ENCODE results near the gene NUP43.

NUP43 gene

DNA sequence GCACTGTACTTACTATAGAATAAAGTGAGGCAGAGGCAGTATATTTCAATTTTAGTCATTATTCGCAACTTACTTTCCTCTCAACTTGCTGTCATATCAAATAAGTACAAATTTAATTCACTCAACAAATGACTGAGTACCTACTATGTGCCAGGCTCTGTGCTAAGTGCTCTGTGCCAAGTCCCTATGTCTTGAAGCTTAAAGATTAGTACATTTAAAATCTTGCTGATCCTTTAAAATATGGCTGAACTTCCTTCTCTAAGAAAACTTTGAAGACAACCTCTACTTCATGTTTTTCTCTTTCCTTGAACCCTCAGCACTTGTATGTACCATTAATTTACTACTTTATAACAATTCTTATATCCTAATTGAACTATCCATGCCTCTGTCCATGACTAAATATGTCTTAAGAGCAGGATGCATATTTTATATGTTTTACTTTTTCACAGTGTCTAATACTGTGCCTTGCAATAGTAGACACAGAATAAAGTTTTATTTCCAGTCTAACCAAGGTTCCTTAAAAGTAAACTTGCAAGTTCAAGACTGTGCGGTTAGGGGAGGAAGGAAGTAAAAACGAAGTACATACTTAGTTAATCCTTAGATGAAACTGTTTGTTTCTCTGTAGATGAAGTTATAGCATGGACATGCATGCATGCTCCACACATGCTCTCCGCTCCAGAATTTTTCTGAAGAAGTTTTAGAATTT is 18.4 kb downstream of the NUP43 start:
- Histone ChIP-seq H4K20me1 (no peaks in the 10 kb centered on the region), H3K36me3 (peaks cover 96% of the 10 kb centered on the region), H3K9me3 (no peaks in the 10 kb centered on the region), H3K27ac (peak overlapping the region; percentile 59; the same call in 1 of the 2 replicates), H3K4me1 (peaks cover 22% of the 10 kb centered on the region), H3K4me2 (peak overlapping the region; percentile 61), H3K9ac (0 out of 2 replicates have a peak overlapping the region, but pooled peaks have one; percentile 45), H3K27me3 (no peaks in the 10 kb centered on the region), H3K4me3 (no peak overlapping the region)
- TF ChIP-seq Cebpa-rat (IDR thresholded peaks at IDR 0.05) = no peak

DNA sequence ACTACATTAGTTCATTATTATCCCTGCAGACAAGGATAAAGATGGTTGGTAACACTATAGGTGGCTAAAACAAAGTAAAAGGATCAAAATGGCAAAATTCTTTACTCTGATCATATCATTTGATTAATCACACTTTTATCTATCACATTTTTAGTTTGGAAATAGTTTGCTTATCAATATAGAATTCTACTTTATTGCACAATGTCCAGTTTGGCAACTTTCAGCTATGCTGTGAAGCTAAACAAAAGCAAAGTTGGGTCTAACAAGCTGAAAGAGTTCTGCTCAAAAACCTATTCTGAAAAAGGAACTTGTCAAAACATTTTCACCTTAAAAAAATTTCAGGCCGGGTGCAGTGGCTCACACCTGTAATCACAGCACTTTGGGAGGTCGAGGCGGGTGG is 20.5 kb downstream of the NUP43 start:
- H3K36me3 ChIP-seq = peaks cover 89% of the 10 kb centered on the region
- TF ChIP-seq Cebpa-rat (IDR thresholded peaks at IDR 0.05) = no peak
- no peaks in the 10 kb centered on the region for H4K20me1 ChIP-seq
- no peaks in the 10 kb centered on the region for H3K9me3 ChIP-seq
- H3K27me3 ChIP-seq = no peaks in the 10 kb centered on the region
- H3K4me3 ChIP-seq = no peak overlapping the region
- peaks cover 22% of the 10 kb centered on the region for H3K4me1 ChIP-seq
- no peak overlapping the region for H3K4me2 ChIP-seq
- H3K27ac ChIP-seq = no peak overlapping the region
- H3K9ac ChIP-seq = no peak overlapping the region

DNA sequence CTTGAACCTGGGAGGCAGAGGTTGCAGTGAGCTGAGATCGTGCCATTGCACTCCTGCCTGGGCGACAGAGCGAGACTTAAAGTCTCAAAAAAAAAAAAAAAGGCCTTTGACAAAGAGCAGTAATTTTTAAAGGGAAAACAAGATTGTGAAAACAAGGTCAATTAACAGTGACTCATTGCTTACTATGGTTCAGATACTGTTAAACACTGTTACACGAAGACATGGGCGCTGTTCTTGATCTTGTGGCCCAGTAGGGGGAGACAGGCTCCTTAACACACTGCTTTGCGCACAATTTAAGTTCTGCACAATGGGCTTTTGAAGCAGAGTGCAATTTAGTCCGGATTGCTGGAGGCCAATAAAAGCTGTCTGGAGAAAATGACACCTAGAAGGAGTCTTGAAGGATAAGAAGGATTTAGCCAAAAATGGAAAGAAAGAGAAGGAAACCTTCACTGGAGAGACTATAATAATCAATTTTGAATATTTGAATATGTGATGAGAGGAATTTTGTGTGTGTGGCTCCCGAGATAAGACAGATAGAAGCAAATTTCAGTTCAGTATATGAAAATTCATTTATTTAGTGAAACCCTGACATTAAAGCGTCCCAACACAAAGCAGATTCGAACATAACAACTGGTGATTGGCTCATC is 22.4 kb downstream of the NUP43 start:
- no peaks in the 10 kb centered on the region for H4K20me1 ChIP-seq
- no peak overlapping the region for H3K4me2 ChIP-seq
- H3K4me3 ChIP-seq = no peak overlapping the region
- H3K36me3 ChIP-seq = peaks cover 70% of the 10 kb centered on the region
- H3K9ac ChIP-seq = no peak overlapping the region
- peaks cover 14% of the 10 kb centered on the region for H3K4me1 ChIP-seq
- H3K27me3 ChIP-seq = no peaks in the 10 kb centered on the region
- H3K27ac ChIP-seq = no peak overlapping the region
- TF ChIP-seq Cebpa-rat (IDR thresholded peaks at IDR 0.05) = no peak
- H3K9me3 ChIP-seq = no peaks in the 10 kb centered on the region

DNA sequence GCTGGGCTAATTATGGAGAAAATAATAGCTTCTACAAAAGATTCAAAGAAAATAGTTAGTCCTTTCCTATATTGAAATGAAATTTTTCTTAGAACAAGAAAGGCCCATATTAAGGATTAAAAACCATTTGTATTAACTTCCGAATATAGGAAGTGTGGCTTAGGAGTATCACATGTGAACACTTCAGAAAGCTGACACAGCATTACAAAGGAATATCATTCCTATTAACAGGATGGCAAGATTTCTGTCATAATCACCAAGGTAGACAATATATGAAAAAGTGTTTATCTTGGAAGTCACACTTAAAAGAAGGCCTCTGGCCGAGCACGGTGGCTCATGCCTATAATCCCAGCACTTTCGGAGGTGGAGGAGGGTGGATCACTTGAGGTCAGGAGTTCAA is 23.1 kb downstream of the NUP43 start:
- Histone ChIP-seq H3K4me2 (no peak overlapping the region), H3K36me3 (peaks cover 64% of the 10 kb centered on the region), H3K9ac (no peak overlapping the region), H3K27ac (no peak overlapping the region), H3K9me3 (no peaks in the 10 kb centered on the region), H3K4me1 (peaks cover 14% of the 10 kb centered on the region), H3K27me3 (no peaks in the 10 kb centered on the region), H4K20me1 (no peaks in the 10 kb centered on the region), H3K4me3 (no peak overlapping the region)
- no peak for TF ChIP-seq Cebpa-rat (IDR thresholded peaks at IDR 0.05)

DNA sequence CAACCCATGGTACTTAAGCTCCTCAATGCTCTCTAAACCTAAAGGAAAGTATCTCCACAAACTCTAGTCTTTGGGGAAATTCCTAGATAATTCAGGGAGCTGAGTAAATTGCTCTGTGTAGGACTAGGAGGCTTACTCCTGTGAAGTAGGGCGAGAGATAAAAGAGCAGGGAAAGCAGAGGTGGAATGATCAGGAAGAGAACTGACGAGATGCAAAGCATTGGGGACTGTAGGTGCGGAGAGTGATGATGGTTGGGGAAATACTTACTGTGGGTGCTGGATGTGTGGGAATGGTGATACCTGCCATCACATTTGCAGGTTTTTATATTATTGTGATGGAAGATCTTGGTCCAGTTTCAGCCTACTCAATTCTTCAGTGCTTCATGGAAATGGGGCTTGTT is 26.8 kb downstream of the NUP43 start:
- H3K9ac ChIP-seq = no peak overlapping the region
- no peaks in the 10 kb centered on the region for H3K27me3 ChIP-seq
- peaks cover 31% of the 10 kb centered on the region for H3K36me3 ChIP-seq
- peaks cover 22% of the 10 kb centered on the region for H3K4me1 ChIP-seq
- H3K9me3 ChIP-seq = no peaks in the 10 kb centered on the region
- no peak overlapping the region for H3K27ac ChIP-seq
- H3K4me2 ChIP-seq = no peak overlapping the region
- peaks cover 23% of the 10 kb centered on the region for H4K20me1 ChIP-seq
- H3K4me3 ChIP-seq = no peak overlapping the region
- TF ChIP-seq Cebpa-rat (IDR thresholded peaks at IDR 0.05) = no peak

DNA sequence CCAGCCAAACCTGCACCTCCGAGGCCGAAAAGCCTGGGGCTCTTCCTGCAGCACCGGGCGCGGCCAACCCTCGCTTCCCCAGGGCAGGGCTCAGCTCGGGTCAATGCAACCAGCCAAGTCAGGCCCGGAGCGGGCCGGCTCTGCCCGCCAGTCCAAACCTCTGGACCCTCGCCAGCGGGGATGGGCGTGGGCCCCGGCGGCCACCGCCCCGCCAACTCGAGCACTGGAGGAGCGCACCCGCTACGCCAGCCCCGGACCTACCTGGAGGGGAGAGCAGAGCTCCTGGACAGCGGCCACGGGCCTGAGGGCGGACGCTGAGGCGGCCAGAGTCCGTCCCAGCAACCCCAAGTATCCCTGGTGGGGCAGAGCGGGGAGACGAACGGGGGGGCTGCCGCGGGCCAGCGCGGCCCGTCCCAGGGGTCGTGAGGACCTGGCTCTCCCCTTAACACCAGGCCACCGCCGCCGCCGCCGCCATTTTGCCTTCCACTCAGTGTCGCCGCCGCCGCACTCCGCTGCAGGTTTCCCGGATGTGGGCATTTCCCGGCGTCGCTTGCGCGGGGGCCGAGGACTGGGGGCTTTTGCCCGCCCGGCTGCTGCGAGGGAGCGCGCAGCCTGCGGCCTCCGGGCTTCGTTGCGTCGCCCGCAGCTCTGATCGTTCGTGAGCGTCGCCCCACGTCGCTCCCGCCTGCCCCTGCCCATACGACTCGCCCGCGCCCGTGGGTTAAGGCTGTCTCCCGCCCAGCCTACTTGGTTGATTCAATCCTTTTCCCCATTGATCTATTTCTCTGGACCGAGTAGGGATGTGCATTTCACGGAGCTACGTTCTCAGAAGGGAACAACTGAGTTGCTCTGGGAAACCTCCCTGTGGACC is 28.5 kb downstream of the NUP43 start, which contains the start of gene LATS1:
LATS1 (minus strand) TSS at position 514 of the 871 bp plus-strand sequence. CDS start 15,975 bp downstream, outside the sequence.
- peaks cover 41% of the 10 kb centered on the region for H4K20me1 ChIP-seq
- TF ChIP-seq Cebpa-rat (IDR thresholded peaks at IDR 0.05) = no peak
- peak within 1 kb of the TSS; percentile 88 for H3K4me2 ChIP-seq
- peaks cover 28% of the 10 kb centered on the region for H3K36me3 ChIP-seq
- peak within 1 kb of the TSS; percentile 96 for H3K4me3 ChIP-seq
- no peaks in the 10 kb centered on the region for H3K27me3 ChIP-seq
- H3K9me3 ChIP-seq = no peaks in the 10 kb centered on the region
- peaks cover 22% of the 10 kb centered on the region for H3K4me1 ChIP-seq
- peak within 1 kb of the TSS; percentile 98 for H3K27ac ChIP-seq
- peak within 1 kb of the TSS; percentile 98 for H3K9ac ChIP-seq

DNA sequence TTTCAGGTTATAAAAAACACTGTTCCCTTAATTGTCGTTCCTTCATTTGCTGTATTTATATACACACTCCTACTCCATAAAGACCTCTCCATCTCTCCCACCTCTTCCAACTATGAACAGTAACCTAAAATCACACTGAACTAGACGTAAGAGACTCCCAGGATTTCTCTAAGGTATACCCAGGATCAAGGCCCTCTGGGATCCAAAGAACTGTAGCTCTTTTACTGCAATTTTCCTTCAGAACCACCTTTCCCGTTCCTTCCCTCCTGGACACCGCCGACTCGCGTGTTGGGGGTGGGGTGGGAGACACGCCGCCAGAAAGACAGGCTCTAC is 29.1 kb downstream of the NUP43 start:
- Histone ChIP-seq H3K27me3 (no peaks in the 10 kb centered on the region), H3K4me3 (peak overlapping the region; percentile 96), H4K20me1 (peaks cover 47% of the 10 kb centered on the region), H3K4me1 (peaks cover 22% of the 10 kb centered on the region), H3K4me2 (peak overlapping the region; percentile 88), H3K27ac (peak overlapping the region; percentile 98), H3K9ac (peak overlapping the region; percentile 98), H3K9me3 (no peaks in the 10 kb centered on the region), H3K36me3 (peaks cover 30% of the 10 kb centered on the region)
- no peak for TF ChIP-seq Cebpa-rat (IDR thresholded peaks at IDR 0.05)

DNA sequence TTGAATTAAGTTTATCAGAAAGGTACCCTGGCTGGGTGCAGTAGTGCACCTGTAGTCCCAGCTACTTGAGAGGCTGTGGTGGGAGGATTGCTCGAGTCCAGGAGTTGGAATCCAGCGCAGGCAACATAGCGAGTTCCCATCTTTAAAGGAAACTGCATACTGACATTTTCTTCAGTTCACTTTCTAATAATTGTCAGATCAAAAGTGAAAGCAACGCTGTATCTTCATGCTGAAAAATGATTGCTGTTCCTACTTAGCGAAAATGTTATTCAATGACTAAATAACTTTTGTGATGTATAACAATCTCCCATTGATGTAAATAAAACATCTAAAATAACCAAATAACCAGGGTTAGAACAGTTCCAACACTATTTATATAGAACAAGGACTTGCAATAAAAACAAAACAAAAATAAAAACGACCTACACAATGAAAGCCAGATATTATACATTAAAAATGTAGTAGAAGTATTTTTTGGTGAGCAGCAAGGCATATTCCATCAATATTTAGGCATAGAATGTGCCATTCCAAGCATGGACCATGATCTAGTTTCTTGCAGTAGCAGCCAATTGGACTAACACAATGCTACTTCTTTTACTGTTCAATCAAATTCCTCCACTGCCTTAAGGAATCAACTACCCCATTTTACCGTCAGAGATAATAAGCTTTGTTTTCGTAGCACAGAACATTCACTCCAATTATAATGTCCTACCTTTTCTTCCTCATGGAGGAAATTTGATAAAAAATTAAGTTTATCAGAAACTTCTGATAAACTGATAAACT is 30.0 kb downstream of the NUP43 start:
- no peak for TF ChIP-seq Cebpa-rat (IDR thresholded peaks at IDR 0.05)

DNA sequence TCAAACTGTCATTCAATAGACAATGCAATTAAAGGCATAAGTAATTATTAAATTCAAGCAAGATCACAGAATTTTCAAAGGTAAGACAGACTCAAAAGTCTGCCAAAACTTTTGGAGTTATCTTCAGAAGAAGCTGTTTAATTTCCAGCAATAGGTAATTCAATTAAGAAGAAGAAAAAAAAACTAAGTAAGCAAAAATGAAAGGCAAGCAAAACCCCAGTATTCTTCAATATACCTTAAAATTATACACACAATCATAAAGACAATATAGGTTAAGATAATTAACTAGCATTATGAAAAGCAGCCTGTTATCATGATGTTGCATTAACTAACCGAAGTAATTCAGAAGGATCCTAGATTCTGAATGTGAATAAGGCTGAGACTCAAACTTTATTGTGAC is 31.9 kb downstream of the NUP43 start:
- Histone ChIP-seq H3K4me1 (peaks cover 33% of the 10 kb centered on the region), H3K9ac (no peak overlapping the region), H3K4me2 (no peak overlapping the region), H3K36me3 (peaks cover 27% of the 10 kb centered on the region), H3K27me3 (no peaks in the 10 kb centered on the region), H3K27ac (no peak overlapping the region), H3K9me3 (no peaks in the 10 kb centered on the region), H4K20me1 (peaks cover 74% of the 10 kb centered on the region), H3K4me3 (no peak overlapping the region)
- TF ChIP-seq Cebpa-rat (IDR thresholded peaks at IDR 0.05) = no peak

More for the DNA sequence above, 30.0 kb downstream of the NUP43 start:
- H3K36me3 ChIP-seq = peaks cover 30% of the 10 kb centered on the region
- H3K4me2 ChIP-seq = peak overlapping the region; percentile 88
- H3K9me3 ChIP-seq = no peaks in the 10 kb centered on the region
- H3K27ac ChIP-seq = no peak overlapping the region
- peaks cover 55% of the 10 kb centered on the region for H4K20me1 ChIP-seq
- peaks cover 22% of the 10 kb centered on the region for H3K4me1 ChIP-seq
- no peaks in the 10 kb centered on the region for H3K27me3 ChIP-seq
- H3K4me3 ChIP-seq = peak overlapping the region; percentile 96
- peak overlapping the region; percentile 98 for H3K9ac ChIP-seq

All from BLaER1 (cell line).